Stomach (tissue), 4 donors: Measurements from ENCODE around the gene MED15.

Experiments used
- CTCF ChIP-seq, 7 experiments: fragments of 450-650 bp in 4 of 7; fragments of 200-600 bp in 3 of 7; sonication (generic) in 3 of 7; IDR thresholded peaks; one replicate each; pipeline ENCODE4 v1.5.1; 2016 to 2019; ENCODE audit warnings: antibody characterized with exemption in 7 of 7, control low read depth in 2 of 7, mild to moderate bottlenecking in 1 of 7
- EP300 ChIP-seq: sonication (generic); formaldehyde crosslinking; IDR thresholded peaks from one replicate; pipeline ENCODE4 v1.6.1; 2017; ENCODE audit warnings: antibody characterized with exemption
- POLR2A ChIP-seq, 4 donors: fragments of 450-650 bp; IDR thresholded peaks; one replicate each; pipeline ENCODE4 v1.6.1; 2016; ENCODE audit warnings: antibody characterized with exemption in 4 of 4, control low read depth in 2 of 4, mild to moderate bottlenecking in 1 of 4, moderate library complexity in 1 of 4
- POLR2AphosphoS5 ChIP-seq, 3 donors: sonication (generic); formaldehyde crosslinking; IDR thresholded peaks; one replicate each; pipeline ENCODE4 v1.6.1; 2016; ENCODE audit warnings: antibody characterized with exemption in 3 of 3

GRCh38 chr22:20616451-20617043 lies 109.1 kb downstream of the MED15 start:
- TF ChIP-seq POLR2AphosphoS5 (IDR thresholded peaks at IDR 0.05) (no peak), CTCF (IDR thresholded peaks at IDR 0.05) (no peak), POLR2A (IDR thresholded peaks at IDR 0.05) (no peak), EP300 (no peak)
